Thoracic aorta (tissue), 2 donors: ENCODE measurements around the gene RIN1. TPM values are rescaled to one million over a fixed set of nuclear protein-coding genes. Genes with fewer than 3 reads are reported as not detected.

Experiments used
- ATAC-seq: fragments of 150-250 bp; one replicate; pipeline ENCODE4 v1.8.0; 2017; ENCODE audit warnings: low read depth; ENCODE audit not compliant: insufficient number of reproducible peaks, low FRiP score
- DNase-seq: peaks from one replicate; pipeline ENCODE4 v3.0.0-alpha.2; 2020; ENCODE audit warnings: low spot score
- H3K27ac ChIP-seq, 2 donors: fragments of 200-600 bp; sonication (generic); 1 replicate in 1 of 2; 2 replicates in 1 of 2; pipeline ENCODE4 v1.5.1; 2016; ENCODE audit warnings: mild to moderate bottlenecking in 2 of 2, moderate library complexity in 2 of 2
- H3K27me3 ChIP-seq: fragments of 200-600 bp; sonication (generic); replicated peaks from 2 replicates; pipeline ENCODE4 v1.6.0; 2016; ENCODE audit warnings: mild to moderate bottlenecking; ENCODE audit not compliant: insufficient read depth
- H3K36me3 ChIP-seq: fragments of 200-600 bp; sonication (generic); one replicate; pipeline ENCODE4 v1.5.1; 2016
- H3K4me1 ChIP-seq, 2 donors: fragments of 200-600 bp; sonication (generic); 1 replicate in 1 of 2; 2 replicates in 1 of 2; pipeline versions ENCODE4 v1.5.1 to v1.6.0; 2016; ENCODE audit warnings: low read depth in 2 of 2, mild to moderate bottlenecking in 1 of 2; ENCODE audit not compliant: control insufficient read depth in 1 of 2
- H3K4me3 ChIP-seq: fragments of 200-600 bp; sonication (generic); 2 replicates; pipeline ENCODE4 v1.5.1; 2016; ENCODE audit warnings: mild to moderate bottlenecking
- H3K9me3 ChIP-seq: fragments of 200-600 bp; sonication (generic); 2 replicates; pipeline ENCODE4 v1.5.1; 2016
- CTCF ChIP-seq: fragments of 200-600 bp; sonication (generic); IDR thresholded peaks from one replicate; pipeline ENCODE4 v1.5.1; 2019; ENCODE audit warnings: antibody characterized with exemption
- total RNA-seq, 2 donors: library from RNA; depleted of rRNA; stranded (reverse); fragments of >200 nt; gene quantifications; one replicate each; pipeline versions ENCODE4 v1.1.0 to v1.2.3, GENCODE V29; 2016

RIN1 gene
- total RNA-seq, 2 donors from 2014 or later = 7.7 to 7.8 TPM

GRCh38 chr11:66309475-66309874 lies 26.8 kb downstream of the RIN1 start:
- H3K36me3 ChIP-seq = no peaks in the 10 kb centered on the region
- no peak overlapping the region for H3K4me3 ChIP-seq
- DNase-seq (no peak), ATAC-seq (no peak)
- H3K27ac ChIP-seq = no peak overlapping the region
- peaks cover 2% of the 10 kb centered on the region for H3K27me3 ChIP-seq
- H3K9me3 ChIP-seq = no peaks in the 10 kb centered on the region
- TF ChIP-seq CTCF = no peak
- peaks cover 0 to 10% of the 10 kb centered on the region in 2 donors for H3K4me1 ChIP-seq

- Histone ChIP-seq H3K27me3 (no peaks in the 10 kb centered on the region), H3K9me3 (no peaks in the 10 kb centered on the region), H3K4me3 (no peak overlapping the region), H3K36me3 (no peaks in the 10 kb centered on the region), H3K27ac (no peak overlapping the region), H3K4me1 (no peaks in the 10 kb centered on the region)
- ATAC-seq (no peak), DNase-seq (no peak)
- TF ChIP-seq CTCF = no peak
Observed at GRCh38 chr11:66302656-66303055, 33.6 kb downstream of the RIN1 start.

GRCh38 chr11:66299186-66299585 lies 37.0 kb downstream of the RIN1 start:
- H3K27ac ChIP-seq = no peak overlapping the region
- no peak for DNase-seq
- no peak overlapping the region for H3K4me3 ChIP-seq
- no peak for TF ChIP-seq CTCF
- H3K4me1 ChIP-seq = no peaks in the 10 kb centered on the region
- no peaks in the 10 kb centered on the region for H3K9me3 ChIP-seq
- H3K36me3 ChIP-seq = no peaks in the 10 kb centered on the region
- no peak for ATAC-seq
- no peaks in the 10 kb centered on the region for H3K27me3 ChIP-seq

- Histone ChIP-seq H3K36me3 (no peaks in the 10 kb centered on the region), H3K27me3 (no peaks in the 10 kb centered on the region), H3K4me1 (no peaks in the 10 kb centered on the region), H3K4me3 (no peak overlapping the region), H3K27ac (no peak overlapping the region), H3K9me3 (no peaks in the 10 kb centered on the region)
- no peak for TF ChIP-seq CTCF
- DNase-seq = no peak
- ATAC-seq = no peak
Observed at GRCh38 chr11:66297610-66298009, 38.6 kb downstream of the RIN1 start.

DNA sequence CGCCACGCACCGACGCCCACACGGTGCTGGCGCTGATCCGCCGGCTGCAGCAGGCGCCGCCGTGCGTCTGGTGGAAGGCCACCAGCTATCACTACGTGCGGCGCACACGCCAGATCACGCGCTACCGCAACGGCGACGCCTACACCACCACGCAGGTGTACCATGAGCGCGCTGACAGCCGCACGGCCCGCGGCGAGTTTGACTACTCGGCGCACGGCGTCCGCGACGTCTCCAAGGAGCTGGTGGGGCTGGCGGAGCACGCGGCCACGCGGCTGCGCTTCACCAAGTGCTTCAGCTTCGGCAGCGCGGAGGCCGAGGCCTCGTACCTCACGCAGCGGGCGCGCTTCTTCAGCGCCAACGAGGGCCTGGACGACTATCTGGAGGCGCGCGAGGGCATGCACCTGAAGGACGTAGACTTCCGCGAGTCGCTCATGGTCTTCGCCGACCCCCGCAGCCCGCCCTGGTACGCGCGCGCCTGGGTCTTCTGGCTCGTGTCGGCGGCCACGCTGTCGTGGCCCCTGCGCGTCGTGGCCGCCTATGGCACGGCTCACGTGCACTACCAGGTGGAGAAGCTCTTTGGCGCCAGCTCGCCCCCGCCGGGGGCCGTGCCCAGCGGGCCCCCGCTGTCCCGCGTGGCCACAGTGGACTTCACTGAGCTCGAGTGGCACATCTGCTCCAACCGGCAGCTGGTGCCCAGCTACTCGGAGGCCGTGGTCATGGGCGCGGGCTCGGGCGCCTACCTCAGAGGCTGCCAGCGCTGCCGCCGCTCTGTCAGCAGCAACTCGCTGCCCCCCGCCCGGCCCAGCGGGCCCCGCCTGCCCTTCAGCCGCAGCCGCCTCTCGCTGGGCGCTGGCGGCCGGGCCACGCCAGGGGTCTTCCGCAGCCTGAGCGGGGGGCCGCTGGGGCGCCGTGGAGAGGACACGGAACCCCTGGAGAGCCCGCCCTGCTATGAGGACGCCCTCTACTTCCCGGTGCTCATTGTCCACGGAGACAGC lies 41.3 kb downstream of the RIN1 start:
- H3K9me3 ChIP-seq = no peaks in the 10 kb centered on the region
- H3K27ac ChIP-seq = no peak overlapping the region
- DNase-seq = no peak
- H3K4me3 ChIP-seq = no peak overlapping the region
- no peaks in the 10 kb centered on the region for H3K27me3 ChIP-seq
- H3K4me1 ChIP-seq = peaks cover 8 to 16% of the 10 kb centered on the region in 2 donors
- no peaks in the 10 kb centered on the region for H3K36me3 ChIP-seq
- no peak for ATAC-seq
- TF ChIP-seq CTCF = no peak
